Gastroesophageal sphincter (tissue), 4 donors: ENCODE measurements around the gene SERPING1. TPM values are rescaled to one million over a fixed set of nuclear protein-coding genes. Genes with fewer than 3 reads are reported as not detected.

Experiments
- ATAC-seq: fragments of 150-250 bp; one replicate; pipeline ENCODE4 v1.9.1; 2016; ENCODE audit warnings: mild to moderate bottlenecking, moderate library complexity
- H3K27ac ChIP-seq, 4 donors: fragments of 200-600 bp; sonication (generic) in 3 of 4; 1 replicate in 3 of 4; 2 replicates in 1 of 4; pipeline ENCODE4 v1.5.1; 2016 to 2019
- H3K27me3 ChIP-seq: fragments of 200-600 bp; sonication (generic); one replicate; pipeline ENCODE4 v1.5.1; 2019
- H3K36me3 ChIP-seq, 2 donors: fragments of 200-600 bp; sonication (generic); one replicate each; pipeline ENCODE4 v1.5.1; 2019; ENCODE audit warnings: control low read depth in 1 of 2
- H3K4me1 ChIP-seq, 3 donors: fragments of 200-600 bp; sonication (generic); 1 replicate in 2 of 3; 2 replicates in 1 of 3; pipeline ENCODE4 v1.5.1; 2016 to 2019; ENCODE audit warnings: control low read depth in 2 of 3
- H3K4me3 ChIP-seq, 2 donors: fragments of 200-600 bp; sonication (generic); one replicate each; pipeline ENCODE4 v1.5.1; 2019; ENCODE audit warnings: mild to moderate bottlenecking in 1 of 2, moderate library complexity in 1 of 2
- H3K9me3 ChIP-seq, 3 donors: fragments of 200-600 bp; sonication (generic); one replicate each; pipeline ENCODE4 v1.5.1; 2017 to 2019; ENCODE audit warnings: control low read depth in 2 of 3
- CTCF ChIP-seq, 4 experiments: fragments of 200-600 bp in 2 of 4; fragments of 450-650 bp in 2 of 4; sonication (generic) in 1 of 4; IDR thresholded peaks; one replicate each; pipeline ENCODE4 v1.5.1; 2017 to 2019; ENCODE audit warnings: antibody characterized with exemption in 4 of 4, mild to moderate bottlenecking in 2 of 4, moderate library complexity in 2 of 4
- EP300 ChIP-seq: sonication (generic); formaldehyde crosslinking; IDR thresholded peaks from one replicate; pipeline ENCODE4 v1.6.1; 2017; ENCODE audit warnings: antibody characterized with exemption, mild to moderate bottlenecking
- POLR2A ChIP-seq, 2 donors: fragments of 450-650 bp; IDR thresholded peaks; one replicate each; pipeline ENCODE4 v1.6.1; 2017; ENCODE audit warnings: antibody characterized with exemption in 2 of 2, mild to moderate bottlenecking in 2 of 2, moderate library complexity in 1 of 2
- POLR2AphosphoS5 ChIP-seq: sonication (generic); formaldehyde crosslinking; IDR thresholded peaks from one replicate; pipeline ENCODE4 v1.6.1; 2017; ENCODE audit warnings: antibody characterized with exemption
- WGBS, 2 donors: methylation state at CpG; one replicate each; pipeline ENCODE4 v1.1.5; 2018; ENCODE audit warnings: low coverage in 1 of 2; 5-methylcytosine and 5-hydroxymethylcytosine counted together
- total RNA-seq, 4 donors: library from RNA; depleted of rRNA; stranded (reverse); fragments of >200 nt; gene quantifications; one replicate each; pipeline ENCODE4 v1.1.0, GENCODE V29; 2016

The SERPING1 gene
- total RNA-seq, 4 donors from 2014 or later: 237 to 689 (median 443) TPM

GRCh38 chr11:57639321-57640067 lies 42.0 kb downstream of the SERPING1 start:
- peak overlapping the region; percentile 72 to 80 for H3K4me3 ChIP-seq
- ATAC-seq: no peak
- no peaks in the 10 kb centered on the region for H3K36me3 ChIP-seq
- TF ChIP-seq POLR2A (IDR thresholded peaks at IDR 0.05) (no peak), EP300 (no peak), POLR2AphosphoS5 (no peak), CTCF (IDR thresholded peaks at IDR 0.05) (no peak)
- peak overlapping the region in 3 of 4 donors; percentile 14 to 90 (median 45) for H3K27ac ChIP-seq
- peaks cover 0 to 48% (median 27%) of the 10 kb centered on the region in 3 donors for H3K4me1 ChIP-seq
- no peaks in the 10 kb centered on the region for H3K9me3 ChIP-seq
- no peaks in the 10 kb centered on the region for H3K27me3 ChIP-seq
- 0% methylated on average over 1 of the region's 15 CpGs; no CpG with 5 or more reads in 1 of the 2 donors for WGBS, 2 donors

- no peak for TF ChIP-seq CTCF (IDR thresholded peaks at IDR 0.05)
- no peak for TF ChIP-seq EP300
- no peak for TF ChIP-seq POLR2AphosphoS5
- TF ChIP-seq POLR2A (IDR thresholded peaks at IDR 0.05): no peak
- Histone ChIP-seq H3K9me3 (no peaks in the 10 kb centered on the region), H3K27me3 (no peaks in the 10 kb centered on the region), H3K4me1 (peaks cover 0 to 55% (median 32%) of the 10 kb centered on the region in 3 donors), H3K4me3 (peak overlapping the region in 1 of 2 donors; percentile 72), H3K27ac (peak overlapping the region in 3 of 4 donors; percentile 33 to 90 (median 45)), H3K36me3 (no peaks in the 10 kb centered on the region)
- ATAC-seq: no peak
- WGBS, 2 donors: 25 to 35% methylated on average over 4 of the region's 9 CpGs
Observed at GRCh38 chr11:57640068-57640800, 42.7 kb downstream of the SERPING1 start.

GRCh38 chr11:57641011-57641807 lies 43.7 kb downstream of the SERPING1 start:
- Histone ChIP-seq H3K4me3 (no peak overlapping the region), H3K4me1 (peaks cover 0 to 65% (median 38%) of the 10 kb centered on the region in 3 donors), H3K9me3 (no peaks in the 10 kb centered on the region), H3K27me3 (peaks cover under 1% of the 10 kb centered on the region), H3K36me3 (no peaks in the 10 kb centered on the region), H3K27ac (peak overlapping the region in 1 of 4 donors; percentile 14)
- no peak for ATAC-seq
- 11 to 28% methylated on average over 5 of the region's 7 CpGs for WGBS, 2 donors
- TF ChIP-seq CTCF (IDR thresholded peaks at IDR 0.05): peak in 3 of 4 experiments; percentile 54 to 58 (median 57)
- no peak for TF ChIP-seq POLR2AphosphoS5
- TF ChIP-seq POLR2A (IDR thresholded peaks at IDR 0.05): no peak

- TF ChIP-seq EP300 (no peak), POLR2A (IDR thresholded peaks at IDR 0.05) (no peak), POLR2AphosphoS5 (no peak), CTCF (IDR thresholded peaks at IDR 0.05) (no peak)
- no peak for ATAC-seq
- WGBS, 2 donors: 58 to 64% methylated on average over 3 of the region's 3 CpGs
- H3K36me3 ChIP-seq: no peaks in the 10 kb centered on the region
- peaks cover 0 to 79% (median 50%) of the 10 kb centered on the region in 3 donors for H3K4me1 ChIP-seq
- H3K9me3 ChIP-seq: no peaks in the 10 kb centered on the region
- H3K27ac ChIP-seq: no peak overlapping the region
- peaks cover 27% of the 10 kb centered on the region for H3K27me3 ChIP-seq
- H3K4me3 ChIP-seq: no peak overlapping the region
Observed at GRCh38 chr11:57643802-57644201, 46.3 kb downstream of the SERPING1 start.
